ENCODE data around the gene PRKG1.

DNA sequence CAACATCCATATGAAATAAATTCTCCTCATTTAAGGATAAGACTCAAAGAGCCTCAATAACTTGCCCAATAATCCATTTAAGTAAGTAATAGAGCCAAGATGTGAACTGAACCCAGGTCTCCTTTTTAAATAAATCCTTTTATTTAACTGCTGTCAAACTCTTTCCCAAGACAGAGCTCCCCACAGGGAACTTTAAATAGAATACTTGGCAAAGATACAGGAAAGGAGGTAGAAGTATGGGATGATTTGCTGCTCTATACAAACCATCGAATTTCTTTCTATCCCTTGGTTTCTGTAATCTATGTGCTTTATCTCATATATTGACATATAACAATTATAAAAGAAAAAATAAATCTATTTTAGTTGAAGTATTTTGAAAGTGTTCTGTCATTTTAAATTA, 329.2 kb downstream of the PRKG1 start:
- TF ChIP-seq CTCF (IDR thresholded peaks at IDR 0.05) (no peak), STAT6 (CRISPR knock-in tag; conservative IDR thresholded peaks at IDR 0.05; ENCODE audit: low read depth) (no peak), ZNF219 (CRISPR knock-in tag; IDR thresholded peaks at IDR 0.05; ENCODE audit: borderline replicate concordance) (no peak), ATF6 (CRISPR knock-in tag; IDR thresholded peaks at IDR 0.05) (no peak), TP53 (CRISPR knock-in tag; IDR thresholded peaks at IDR 0.05) (no peak), ZBTB21 (CRISPR knock-in tag; IDR thresholded peaks at IDR 0.05; ENCODE audit: borderline replicate concordance) (no peak), ZNF121 (CRISPR knock-in tag; IDR thresholded peaks at IDR 0.05) (no peak), IRF1 (CRISPR knock-in tag; IDR thresholded peaks at IDR 0.05) (no peak), SP1 (CRISPR knock-in tag; conservative IDR thresholded peaks at IDR 0.05) (no peak)

Data from WTC11 (cell line).